ENCODE data around the gene PTPN13. TPM values are rescaled to one million over a fixed set of nuclear protein-coding genes. Genes with fewer than 3 reads are reported as not detected.
"Not testable (repeated sequence)": the region's sequence is repeated elsewhere in the genome, so short reads cannot be mapped to it uniquely, and the experiment has no call there.

Gene PTPN13
- total RNA-seq, 4 donors from 2014 or later: 97.3 to 146 (median 125) TPM

GRCh38 chr4:86717651-86718050, 123.5 kb downstream of the PTPN13 start:
- Histone ChIP-seq H3K9me3 (no peaks in the 10 kb centered on the region), H3K4me3 (no peak overlapping the region), H3K4me1 (no peaks in the 10 kb centered on the region), H3K27ac (no peak overlapping the region), H3K27me3 (no peaks in the 10 kb centered on the region), H3K36me3 (peaks cover 15% of the 10 kb centered on the region)
- DNase-seq (ENCODE audit: low spot score in 2 of 2): no peak
- TF ChIP-seq POLR2AphosphoS5 (IDR thresholded peaks at IDR 0.05) (no peak), POLR2A (IDR thresholded peaks at IDR 0.05) (no peak)

GRCh38 chr4:86718152-86718551, 124.0 kb downstream of the PTPN13 start:
- no peak overlapping the region for H3K27ac ChIP-seq
- no peak for DNase-seq (ENCODE audit: low spot score in 2 of 2)
- no peak overlapping the region for H3K4me3 ChIP-seq
- no peaks in the 10 kb centered on the region for H3K4me1 ChIP-seq
- peaks cover 17% of the 10 kb centered on the region for H3K36me3 ChIP-seq
- no peaks in the 10 kb centered on the region for H3K27me3 ChIP-seq
- H3K9me3 ChIP-seq: no peaks in the 10 kb centered on the region
- TF ChIP-seq POLR2AphosphoS5 (IDR thresholded peaks at IDR 0.05): no peak
- TF ChIP-seq EP300 (IDR thresholded peaks at IDR 0.05): no peak
- 91% methylated on average over 3 of the region's 3 CpGs for WGBS

DNA sequence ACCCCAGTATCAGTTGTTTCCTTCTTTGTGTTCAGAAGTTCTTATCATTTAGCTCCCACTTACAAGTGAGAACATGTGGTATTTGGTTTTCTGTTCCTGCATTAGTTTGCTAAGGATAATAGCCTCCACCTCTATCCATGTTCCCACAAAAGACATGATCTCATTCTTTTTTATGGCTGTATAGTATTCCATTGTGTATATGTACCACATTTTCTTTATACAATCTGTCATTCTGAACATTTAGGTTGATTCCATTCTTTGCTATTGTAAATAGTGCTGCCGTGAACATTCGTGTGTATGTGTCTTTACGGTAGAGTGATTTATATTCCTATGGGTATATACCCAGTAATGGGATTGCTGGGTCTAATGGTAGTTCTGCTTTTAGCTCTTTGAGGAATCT, 125.0 kb downstream of the PTPN13 start:
- peaks cover 17% of the 10 kb centered on the region for H3K36me3 ChIP-seq
- H3K4me3 ChIP-seq; H3K27me3 ChIP-seq; H3K27ac ChIP-seq; H3K4me1 ChIP-seq; H3K9me3 ChIP-seq; DNase-seq (ENCODE audit: low spot score in 2 of 2): not testable (repeated sequence)
- WGBS: 98% methylated on average over 3 of the region's 3 CpGs

DNA sequence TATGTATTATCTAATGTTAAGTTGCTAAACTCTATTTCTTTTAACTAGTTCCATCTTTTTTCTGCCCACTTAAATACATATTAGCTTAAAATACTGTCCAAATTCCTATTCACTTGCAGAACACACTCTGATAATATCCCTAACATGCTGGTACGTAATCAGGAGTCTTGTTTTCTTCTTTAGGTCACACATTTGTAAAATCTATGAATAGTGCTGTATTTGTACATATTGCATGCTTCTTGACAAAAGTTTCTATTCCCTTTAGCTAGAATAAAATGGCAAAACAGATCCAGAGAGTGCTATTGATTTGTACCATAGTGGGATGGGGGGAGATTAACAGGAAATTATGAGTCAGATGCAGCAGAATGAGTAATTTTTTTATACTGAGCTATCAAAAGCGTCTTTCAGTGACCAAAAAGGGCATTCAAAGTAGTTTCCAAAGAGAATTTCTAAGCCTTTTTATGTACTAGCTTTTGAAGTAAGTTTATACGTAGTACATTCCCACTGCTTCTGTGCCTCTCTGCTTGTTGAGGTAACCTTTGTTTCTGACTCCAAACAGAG, 126.5 kb downstream of the PTPN13 start:
- 72% methylated on average over 3 of the region's 3 CpGs for WGBS

DNA sequence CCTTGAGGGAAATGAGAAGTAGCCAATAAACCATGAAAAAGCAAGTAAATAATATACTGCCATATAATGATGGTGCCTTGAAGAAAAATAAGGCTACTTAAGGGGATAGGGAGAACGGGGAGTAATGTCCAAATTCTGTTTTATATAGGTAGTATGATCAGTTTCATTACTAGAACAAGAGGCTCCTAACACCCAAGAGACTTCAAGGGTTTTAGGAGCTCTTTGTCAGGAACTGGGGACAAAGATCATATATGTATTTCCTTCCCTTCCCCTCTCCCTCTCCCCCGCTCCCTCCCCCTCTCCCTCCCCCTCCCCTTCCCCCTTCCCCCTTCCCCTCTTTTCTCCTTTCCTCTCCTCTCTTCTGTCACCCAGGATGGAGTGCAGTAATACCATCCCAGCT, 127.3 kb downstream of the PTPN13 start:
- H3K4me1 ChIP-seq: no peaks in the 10 kb centered on the region

More for the DNA sequence above, 126.5 kb downstream of the PTPN13 start:
- Histone ChIP-seq H3K36me3 (peaks cover 21% of the 10 kb centered on the region), H3K4me3 (no peak overlapping the region), H3K27ac (no peak overlapping the region), H3K4me1 (no peaks in the 10 kb centered on the region), H3K9me3 (no peaks in the 10 kb centered on the region), H3K27me3 (no peaks in the 10 kb centered on the region)
- DNase-seq (ENCODE audit: low spot score in 2 of 2): no peak
- TF ChIP-seq CTCF (IDR thresholded peaks at IDR 0.05) (no peak), POLR2AphosphoS5 (IDR thresholded peaks at IDR 0.05) (no peak), EP300 (IDR thresholded peaks at IDR 0.05) (no peak), POLR2A (IDR thresholded peaks at IDR 0.05) (no peak)

GRCh38 chr4:86730310-86730709, 136.2 kb downstream of the PTPN13 start:
- TF ChIP-seq CTCF (IDR thresholded peaks at IDR 0.05): no peak
- no peak for TF ChIP-seq POLR2AphosphoS5 (IDR thresholded peaks at IDR 0.05)
- TF ChIP-seq POLR2A (IDR thresholded peaks at IDR 0.05): no peak
- TF ChIP-seq EP300 (IDR thresholded peaks at IDR 0.05): no peak
- Histone ChIP-seq H3K27ac (no peak overlapping the region), H3K4me3 (no peak overlapping the region), H3K36me3 (peaks cover 19% of the 10 kb centered on the region), H3K9me3 (no peaks in the 10 kb centered on the region), H3K27me3 (no peaks in the 10 kb centered on the region), H3K4me1 (no peaks in the 10 kb centered on the region)
- DNase-seq (ENCODE audit: low spot score in 2 of 2): no peak
- WGBS: 87% methylated on average over 10 of the region's 10 CpGs

More for the DNA sequence above, 127.3 kb downstream of the PTPN13 start:
- Histone ChIP-seq H3K4me3 (no peak overlapping the region), H3K9me3 (no peaks in the 10 kb centered on the region), H3K27ac (no peak overlapping the region), H3K36me3 (peaks cover 21% of the 10 kb centered on the region), H3K27me3 (no peaks in the 10 kb centered on the region)
- 75% methylated on average over 2 of the region's 2 CpGs for WGBS
- DNase-seq (ENCODE audit: low spot score in 2 of 2): no peak
- TF ChIP-seq POLR2A (IDR thresholded peaks at IDR 0.05) (no peak), CTCF (IDR thresholded peaks at IDR 0.05) (no peak), EP300 (IDR thresholded peaks at IDR 0.05) (no peak), POLR2AphosphoS5 (IDR thresholded peaks at IDR 0.05) (no peak)

DNA sequence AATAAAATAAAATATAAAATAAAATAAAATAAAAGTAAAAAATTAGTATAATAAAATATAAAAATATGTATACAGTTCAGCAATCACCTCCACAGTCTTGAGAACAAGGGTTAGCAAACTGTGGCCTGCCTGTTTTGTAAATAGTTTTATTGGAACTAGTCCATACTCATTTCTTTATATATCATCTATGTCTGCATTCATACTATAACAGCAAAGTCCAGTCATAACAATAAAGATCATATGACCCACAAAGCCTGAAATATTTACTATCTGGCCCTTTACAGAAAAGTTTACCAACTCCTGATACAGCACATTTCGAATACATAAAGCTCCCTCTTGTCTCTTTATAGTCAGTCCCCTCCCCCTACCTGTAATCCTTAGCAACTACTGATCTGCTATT, 143.1 kb downstream of the PTPN13 start:
- peaks cover 49% of the 10 kb centered on the region for H3K36me3 ChIP-seq
- TF ChIP-seq EP300 (IDR thresholded peaks at IDR 0.05) (no peak), CTCF (IDR thresholded peaks at IDR 0.05) (no peak), POLR2AphosphoS5 (IDR thresholded peaks at IDR 0.05) (no peak), POLR2A (IDR thresholded peaks at IDR 0.05) (no peak)
- 91% methylated on average over 1 of the region's 1 CpG for WGBS
- H3K27me3 ChIP-seq: no peaks in the 10 kb centered on the region
- no peak overlapping the region for H3K4me3 ChIP-seq
- no peak for DNase-seq (ENCODE audit: low spot score in 2 of 2)
- H3K9me3 ChIP-seq: no peaks in the 10 kb centered on the region
- no peak overlapping the region for H3K27ac ChIP-seq
- no peaks in the 10 kb centered on the region for H3K4me1 ChIP-seq
